Measurements from ENCODE around the gene VSIG2.

DNA sequence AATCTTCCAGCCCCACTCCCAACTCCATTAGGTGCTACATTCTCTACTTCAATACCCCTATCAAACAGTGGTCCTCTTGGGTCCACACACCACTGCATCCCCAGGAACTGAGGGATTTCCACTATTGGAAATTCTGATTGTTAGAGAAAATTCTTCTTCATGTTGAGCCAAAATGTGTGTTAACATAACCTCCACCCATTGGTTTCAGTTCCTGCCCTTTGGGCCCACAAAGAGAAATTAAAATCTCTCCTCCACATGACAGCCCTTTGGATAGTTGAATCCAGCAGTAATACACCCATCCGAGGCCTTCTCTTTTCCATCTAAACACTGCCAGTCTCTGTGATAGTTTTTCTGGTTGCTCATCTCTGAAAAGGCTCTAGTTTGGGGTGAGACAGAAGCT is 2.1 kb downstream of the VSIG2 start:
- TF ChIP-seq, protein P1, sequence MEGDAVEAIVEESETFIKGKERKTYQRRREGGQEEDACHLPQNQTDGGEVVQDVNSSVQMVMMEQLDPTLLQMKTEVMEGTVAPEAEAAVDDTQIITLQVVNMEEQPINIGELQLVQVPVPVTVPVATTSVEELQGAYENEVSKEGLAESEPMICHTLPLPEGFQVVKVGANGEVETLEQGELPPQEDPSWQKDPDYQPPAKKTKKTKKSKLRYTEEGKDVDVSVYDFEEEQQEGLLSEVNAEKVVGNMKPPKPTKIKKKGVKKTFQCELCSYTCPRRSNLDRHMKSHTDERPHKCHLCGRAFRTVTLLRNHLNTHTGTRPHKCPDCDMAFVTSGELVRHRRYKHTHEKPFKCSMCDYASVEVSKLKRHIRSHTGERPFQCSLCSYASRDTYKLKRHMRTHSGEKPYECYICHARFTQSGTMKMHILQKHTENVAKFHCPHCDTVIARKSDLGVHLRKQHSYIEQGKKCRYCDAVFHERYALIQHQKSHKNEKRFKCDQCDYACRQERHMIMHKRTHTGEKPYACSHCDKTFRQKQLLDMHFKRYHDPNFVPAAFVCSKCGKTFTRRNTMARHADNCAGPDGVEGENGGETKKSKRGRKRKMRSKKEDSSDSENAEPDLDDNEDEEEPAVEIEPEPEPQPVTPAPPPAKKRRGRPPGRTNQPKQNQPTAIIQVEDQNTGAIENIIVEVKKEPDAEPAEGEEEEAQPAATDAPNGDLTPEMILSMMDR (IDR thresholded peaks at IDR 0.05), result no peak
- no peak for TF ChIP-seq POLR2A (IDR thresholded peaks at IDR 0.05)
